ENCODE results near the gene VARS1.

VARS1 gene

DNA sequence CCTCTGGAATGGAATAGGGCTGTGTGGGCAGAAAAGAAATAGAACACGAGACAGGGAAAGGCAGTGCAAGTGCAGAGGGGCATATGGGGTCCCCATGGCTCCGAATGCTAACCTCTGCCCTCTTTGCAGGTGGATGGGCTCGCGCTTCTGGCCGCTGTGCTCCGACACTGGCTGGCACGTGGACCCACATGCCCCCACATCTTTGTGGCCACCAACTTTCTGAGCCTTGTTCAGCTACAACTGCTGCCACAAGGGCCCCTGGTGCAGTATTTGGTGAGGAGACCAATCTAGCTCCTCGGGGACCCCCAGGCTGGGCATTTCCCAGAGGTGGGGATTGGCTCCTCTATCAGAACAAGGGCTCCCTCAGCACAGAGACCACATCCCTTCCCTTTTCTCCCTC is 34.2 kb downstream of the VARS1 start:
- no peak overlapping the region for H3K4me3 ChIP-seq (replicated peaks; ENCODE audit: low read depth, low read length)
- TF ChIP-seq, protein P1, sequence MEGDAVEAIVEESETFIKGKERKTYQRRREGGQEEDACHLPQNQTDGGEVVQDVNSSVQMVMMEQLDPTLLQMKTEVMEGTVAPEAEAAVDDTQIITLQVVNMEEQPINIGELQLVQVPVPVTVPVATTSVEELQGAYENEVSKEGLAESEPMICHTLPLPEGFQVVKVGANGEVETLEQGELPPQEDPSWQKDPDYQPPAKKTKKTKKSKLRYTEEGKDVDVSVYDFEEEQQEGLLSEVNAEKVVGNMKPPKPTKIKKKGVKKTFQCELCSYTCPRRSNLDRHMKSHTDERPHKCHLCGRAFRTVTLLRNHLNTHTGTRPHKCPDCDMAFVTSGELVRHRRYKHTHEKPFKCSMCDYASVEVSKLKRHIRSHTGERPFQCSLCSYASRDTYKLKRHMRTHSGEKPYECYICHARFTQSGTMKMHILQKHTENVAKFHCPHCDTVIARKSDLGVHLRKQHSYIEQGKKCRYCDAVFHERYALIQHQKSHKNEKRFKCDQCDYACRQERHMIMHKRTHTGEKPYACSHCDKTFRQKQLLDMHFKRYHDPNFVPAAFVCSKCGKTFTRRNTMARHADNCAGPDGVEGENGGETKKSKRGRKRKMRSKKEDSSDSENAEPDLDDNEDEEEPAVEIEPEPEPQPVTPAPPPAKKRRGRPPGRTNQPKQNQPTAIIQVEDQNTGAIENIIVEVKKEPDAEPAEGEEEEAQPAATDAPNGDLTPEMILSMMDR (IDR thresholded peaks at IDR 0.05; ENCODE audit: low read length, missing control alignments): no peak
- DNase-seq (ENCODE audit: low read depth): no peak

DNA sequence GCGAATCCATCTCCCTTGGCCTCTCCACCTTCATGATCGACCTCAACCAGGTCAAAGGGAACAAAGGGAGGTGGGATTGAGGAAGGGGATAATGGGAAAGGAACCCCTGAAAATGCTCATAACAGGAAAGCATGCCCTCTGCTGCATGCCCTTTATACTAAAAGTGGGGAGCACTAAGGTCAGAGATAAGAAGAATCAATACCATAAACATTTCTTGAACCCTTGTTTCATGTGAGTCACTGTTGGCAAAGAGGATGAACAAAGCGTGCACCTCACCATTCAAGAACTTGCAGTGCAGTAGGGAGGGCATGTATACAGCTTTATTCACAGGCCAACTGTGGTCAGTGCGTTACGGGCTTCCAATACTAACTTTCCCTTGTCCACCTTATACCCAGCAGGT is 34.8 kb downstream of the VARS1 start:
- TF ChIP-seq, protein P1 (IDR thresholded peaks at IDR 0.05; ENCODE audit: low read length, missing control alignments): no peak
- no peak for DNase-seq (ENCODE audit: low read depth)
- H3K4me3 ChIP-seq (replicated peaks; ENCODE audit: low read depth, low read length): no peak overlapping the region

DNA sequence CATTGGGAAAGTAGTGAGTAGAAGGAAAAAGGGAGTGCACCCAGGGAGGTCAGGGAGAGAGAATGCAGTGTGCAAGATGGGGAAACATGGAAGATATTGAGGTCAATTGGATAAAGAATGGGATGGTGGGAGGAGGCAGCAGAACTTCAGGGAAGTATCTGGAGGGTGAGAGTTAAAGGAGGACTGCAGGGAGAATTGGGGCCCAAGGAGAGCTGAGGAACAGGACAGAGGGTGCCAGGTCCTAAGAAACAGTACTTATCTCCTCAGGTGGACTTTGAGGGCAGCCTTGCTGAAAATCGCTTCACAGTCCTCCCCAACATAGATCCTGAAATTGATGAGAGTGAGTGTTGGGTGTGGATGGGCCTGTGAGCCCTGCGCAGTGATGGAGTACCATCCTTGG is 37.3 kb downstream of the VARS1 start:
- TF ChIP-seq, protein P1 (IDR thresholded peaks at IDR 0.05; ENCODE audit: low read length, missing control alignments): no peak
- no peak for DNase-seq (ENCODE audit: low read depth)
- H3K4me3 ChIP-seq (replicated peaks; ENCODE audit: low read depth, low read length): no peak overlapping the region

DNA sequence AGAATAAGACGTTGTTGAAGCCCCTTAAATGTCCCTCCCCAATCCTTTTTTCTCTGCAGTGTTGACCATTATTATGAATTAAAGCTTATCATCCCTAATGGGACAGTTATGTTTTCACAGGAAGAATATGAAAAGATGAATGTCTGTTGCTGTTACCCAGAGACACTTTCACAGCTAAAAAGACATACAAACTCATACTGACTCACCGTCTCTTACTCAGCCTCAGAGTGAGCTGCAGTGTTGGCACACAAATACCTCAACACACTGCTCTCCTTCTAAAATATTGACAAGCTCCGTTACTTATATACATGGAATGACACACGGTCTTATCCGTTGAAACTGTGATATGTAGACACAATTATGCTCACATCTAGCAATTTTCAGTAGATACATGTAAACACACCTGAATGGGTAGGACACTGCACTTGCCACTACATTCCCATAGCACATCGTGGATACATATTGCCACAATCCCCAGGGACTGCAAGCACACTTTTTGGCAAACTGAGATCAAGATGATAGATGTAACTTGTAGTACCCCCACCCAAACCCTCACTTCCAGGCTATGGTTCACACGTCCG is 42.7 kb downstream of the VARS1 start:
- H3K4me3 ChIP-seq (replicated peaks; ENCODE audit: low read depth, low read length): no peak overlapping the region
- peak; percentile 63 for DNase-seq (ENCODE audit: low read depth)
- TF ChIP-seq, protein P1 (IDR thresholded peaks at IDR 0.05; ENCODE audit: low read length, missing control alignments): no peak

DNA sequence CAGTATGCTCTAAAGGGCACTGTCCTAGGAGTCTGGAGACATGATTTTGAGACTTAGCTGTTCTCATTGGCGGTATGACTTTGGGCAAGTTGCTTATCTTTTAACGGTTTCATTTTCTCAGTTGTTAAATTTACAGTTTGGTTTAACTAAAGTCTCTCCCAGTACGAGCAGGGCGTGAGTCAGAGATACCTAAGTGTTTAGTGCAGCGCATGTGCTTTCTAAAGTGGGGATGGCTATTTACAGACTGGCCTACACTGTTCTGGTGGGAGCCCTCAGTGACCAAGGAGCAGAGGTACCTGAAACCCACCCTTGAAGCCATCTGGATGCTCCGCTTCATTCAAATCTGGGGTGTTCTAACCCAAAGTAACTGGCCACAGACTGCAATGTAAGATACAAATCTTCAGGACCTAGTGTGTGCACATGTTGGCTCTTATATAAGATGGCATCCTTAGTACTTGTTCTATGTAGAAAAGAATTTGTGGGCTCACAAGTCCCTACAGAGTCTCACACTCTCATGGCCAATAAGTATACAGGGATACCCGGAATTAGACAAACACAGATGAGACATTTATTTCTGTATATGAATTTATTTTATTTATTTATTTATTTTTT is 45.0 kb downstream of the VARS1 start:
- TF ChIP-seq, protein P1 (IDR thresholded peaks at IDR 0.05; ENCODE audit: low read length, missing control alignments): no peak
- DNase-seq (ENCODE audit: low read depth): no peak
- H3K4me3 ChIP-seq (replicated peaks; ENCODE audit: low read depth, low read length): no peak overlapping the region

DNA sequence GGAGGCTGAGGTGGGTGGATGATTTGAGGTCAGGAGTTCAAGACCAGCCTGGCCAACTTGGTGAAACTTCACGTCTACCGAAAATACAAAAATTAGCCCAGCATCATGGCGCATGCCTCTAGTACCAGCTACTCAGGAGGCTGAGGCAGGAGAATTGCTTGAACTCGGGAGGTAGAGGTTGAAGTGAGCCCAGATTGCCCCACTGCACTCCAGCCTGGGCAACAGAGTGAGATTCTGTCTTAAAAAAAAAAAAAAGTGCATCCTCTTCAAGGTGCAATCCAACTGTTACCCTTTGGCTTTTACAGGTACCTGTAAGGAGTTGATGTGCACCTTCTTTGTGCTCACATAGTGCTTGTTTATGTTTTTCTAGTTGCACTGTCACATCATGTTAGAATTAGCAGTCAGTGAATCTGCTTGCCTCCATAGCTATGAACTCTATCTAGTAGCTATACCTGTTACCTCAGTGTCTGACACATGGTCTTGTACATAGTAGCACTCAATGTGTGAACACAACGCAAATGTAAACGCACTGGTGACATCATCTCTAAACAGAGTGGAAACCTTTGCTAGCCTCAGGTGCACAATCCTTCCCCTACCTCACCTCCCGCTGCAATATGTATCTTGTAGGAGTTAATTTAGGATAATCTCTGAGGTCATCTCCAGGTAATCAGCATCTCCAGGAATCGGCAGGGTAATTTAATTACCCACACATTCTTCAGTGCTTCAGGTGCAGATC is 46.1 kb downstream of the VARS1 start:
- H3K4me3 ChIP-seq (replicated peaks; ENCODE audit: low read depth, low read length): no peak overlapping the region
- TF ChIP-seq, protein P1 (IDR thresholded peaks at IDR 0.05; ENCODE audit: low read length, missing control alignments): no peak
- no peak for DNase-seq (ENCODE audit: low read depth)
